B cell (primary cell): ENCODE results near the gene AOAH.

Experiments
- CTCF ChIP-seq: fragments of 200-600 bp; IDR thresholded peaks from one replicate; pipeline ENCODE4 v1.8.0; 2022; ENCODE audit warnings: antibody characterized with exemption, mild to moderate bottlenecking
- EZH2 ChIP-seq: IDR thresholded peaks from 2 replicates; pipeline ENCODE4 v1.6.1; 2012; ENCODE audit warnings: borderline replicate concordance, low read depth, mild to moderate bottlenecking, moderate library complexity, low read length; ENCODE audit not compliant: insufficient read depth, poor library complexity, severe bottlenecking

DNA sequence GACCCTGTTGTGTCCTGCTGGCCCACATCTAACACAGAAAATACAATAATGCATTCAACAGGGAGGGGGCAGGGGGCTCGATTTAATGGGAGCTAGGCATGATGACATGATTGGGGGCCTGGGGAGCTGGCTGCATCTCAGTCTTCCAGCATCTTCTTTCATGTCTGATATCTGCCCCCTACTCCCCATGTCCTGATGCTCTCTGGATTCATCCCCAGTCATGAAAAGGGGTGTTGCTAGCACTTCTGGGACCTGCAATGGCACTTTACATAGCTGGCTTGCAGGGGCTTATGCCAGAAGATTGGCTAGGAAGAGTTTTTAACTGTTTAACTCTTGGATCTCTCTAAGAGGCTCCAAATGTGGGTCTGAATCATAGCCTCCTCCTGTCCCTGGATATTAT lies 94.9 kb downstream of the AOAH start:
- TF ChIP-seq EZH2 = no peak
- no peak for TF ChIP-seq CTCF
